K562 (cell line): ENCODE data around the gene ADAMTS2.

Source experiments
- CBX8 ChIP-seq: fragments of 200-600 bp; sonication (generic); IDR thresholded peaks from 2 replicates; pipeline ENCODE4 v1.6.1; 2012; ENCODE audit warnings: borderline replicate concordance, mixed run types, low read depth, mild to moderate bottlenecking, moderate library complexity, mixed read lengths, low read length, control low read depth, inconsistent platforms; ENCODE audit not compliant: poor library complexity, severe bottlenecking; ENCODE audit errors: extremely low read depth
- PCBP2 ChIP-seq: fragments of 200-400 bp; formaldehyde crosslinking; IDR thresholded peaks from 2 replicates; pipeline ENCODE4 v1.6.1; 2018; ENCODE audit warnings: low read length, low read depth, mild to moderate bottlenecking, moderate library complexity; ENCODE audit not compliant: poor library complexity, severe bottlenecking
- ZBTB26 ChIP-seq: fragments of 450-650 bp; formaldehyde crosslinking; IDR thresholded peaks from 2 replicates; pipeline ENCODE4 v1.4.0; 2022; ENCODE audit warnings: missing genetic modification characterization

DNA sequence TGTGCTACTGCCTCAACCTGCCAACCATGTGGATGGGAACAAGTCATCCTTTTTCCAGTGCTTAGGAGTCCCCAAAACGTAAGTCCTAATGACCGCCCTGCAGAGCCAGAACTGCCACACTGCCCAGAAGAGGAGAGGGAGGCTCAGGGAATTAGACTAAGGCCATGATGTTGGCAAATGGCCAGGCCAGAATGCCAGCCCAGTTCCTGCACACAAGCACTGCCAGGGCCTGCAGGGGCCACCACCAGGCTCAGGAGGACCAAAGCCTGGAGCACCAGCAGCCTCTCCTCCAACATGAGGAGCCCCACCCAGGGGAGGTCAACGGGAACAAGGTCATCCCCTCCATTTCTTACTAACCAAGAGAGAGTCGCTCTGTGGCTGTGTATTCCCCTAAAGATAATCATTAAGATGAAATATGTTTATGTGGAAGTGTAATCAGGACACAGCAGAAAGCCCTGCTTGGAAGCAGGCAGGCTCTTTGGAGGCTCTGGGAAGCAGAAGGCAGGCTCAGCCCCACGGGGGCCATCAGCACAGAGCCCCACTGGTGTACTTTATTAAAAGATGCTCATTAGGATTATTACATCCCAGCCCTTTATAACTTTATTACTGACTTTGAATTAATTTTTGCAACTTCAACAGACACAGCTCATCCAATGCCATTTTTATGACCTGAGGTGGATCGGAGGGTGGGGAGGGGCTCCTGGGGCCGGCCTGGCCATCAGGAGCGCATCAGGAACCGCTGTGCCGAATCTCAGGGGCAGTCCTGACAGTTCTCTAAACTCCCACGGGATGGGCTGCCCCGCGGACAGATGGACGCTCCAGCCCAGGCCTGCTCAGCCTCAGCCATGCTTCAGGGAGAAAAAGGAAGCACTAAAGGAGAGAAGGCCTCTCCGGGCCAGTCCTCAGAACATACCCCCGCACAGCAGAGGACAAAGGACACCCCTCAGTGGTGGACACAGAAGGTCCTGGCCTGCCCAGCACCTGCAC lies 127.0 kb downstream of the ADAMTS2 start:
- TF ChIP-seq ZBTB26 (CRISPR knock-in tag), result no peak
- no peak for TF ChIP-seq PCBP2
- no peak for TF ChIP-seq CBX8
